A673 (cell line): ENCODE data around the gene ELOF1. TPM values are rescaled to one million over a fixed set of nuclear protein-coding genes. Genes with fewer than 3 reads are reported as not detected.

Source experiments
- BruUV-seq: library from RNA; stranded (reverse); fragments of 400-500 nt; replicated peaks from 2 replicates; lab custom pipeline; 2021; lab: Mats Ljungman, UMichigan
- CTCF ChIA-PET: fragments of 300-600 bp; sonication (Branson Sonifier 250); formaldehyde crosslinking; loops from one replicate; lab custom pipeline; 2022; ENCODE audit warnings: antibody characterized with exemption; lab: Charles Lee
- POLR2A ChIA-PET: fragments of 300-600 bp; sonication (Branson Sonifier 250); formaldehyde crosslinking; loops from one replicate; lab custom pipeline; 2022; ENCODE audit warnings: antibody characterized with exemption; ENCODE audit not compliant: low non-redundant PET; lab: Charles Lee
- DNase-seq: peaks from one replicate; pipeline ENCODE4 v3.0.0-alpha.2; 2015; ENCODE audit warnings: low spot score
- H3K27ac ChIP-seq: fragments of 200-600 bp; sonication (generic); 2 replicates; pipeline ENCODE4 v1.5.1; 2016; ENCODE audit warnings: mixed run types, low read depth, mild to moderate bottlenecking, mixed read lengths, antibody characterized with exemption, low read length; ENCODE audit not compliant: poor library complexity, severe bottlenecking
- H3K27me3 ChIP-seq: fragments of 200-600 bp; sonication (generic); replicated peaks from 2 replicates; pipeline ENCODE4 v1.6.1; 2017; ENCODE audit warnings: mixed run types, low read depth, mild to moderate bottlenecking, mixed read lengths, antibody characterized with exemption, low read length; ENCODE audit not compliant: insufficient read depth, poor library complexity
- H3K36me3 ChIP-seq: fragments of 200-600 bp; sonication (generic); 2 replicates; pipeline ENCODE4 v1.6.1; 2016; ENCODE audit warnings: mixed run types, mild to moderate bottlenecking, mixed read lengths, antibody characterized with exemption, low read length; ENCODE audit not compliant: insufficient read depth, poor library complexity, severe bottlenecking
- H3K4me1 ChIP-seq: fragments of 200-600 bp; sonication (generic); 2 replicates; pipeline ENCODE4 v1.6.1; 2017; ENCODE audit warnings: mixed run types, mild to moderate bottlenecking, mixed read lengths, antibody characterized with exemption, low read length; ENCODE audit not compliant: insufficient read depth, poor library complexity, severe bottlenecking
- H3K4me3 ChIP-seq: fragments of 200-600 bp; sonication (generic); 2 replicates; pipeline ENCODE4 v1.5.1; 2016; ENCODE audit warnings: low read depth, mixed run types, mild to moderate bottlenecking, mixed read lengths, low read length; ENCODE audit not compliant: poor library complexity, severe bottlenecking
- H3K9me3 ChIP-seq: fragments of 200-600 bp; sonication (generic); 2 replicates; pipeline ENCODE4 v1.6.1; 2016; ENCODE audit warnings: mixed run types, low read depth, mild to moderate bottlenecking, mixed read lengths, antibody characterized with exemption, low read length; ENCODE audit not compliant: poor library complexity, severe bottlenecking
- CTCF ChIP-seq: fragments of 300-800, 200-600 bp; sonication (generic); conservative IDR thresholded peaks from 2 replicates; pipeline ENCODE4 v1.5.1; 2017; ENCODE audit warnings: low read depth, mild to moderate bottlenecking, antibody characterized with exemption, low read length, moderate library complexity, mixed read lengths
- EZH2 ChIP-seq: fragments of 200-600 bp; sonication (generic); IDR thresholded peaks from 2 replicates; pipeline ENCODE4 v1.6.1; 2017; ENCODE audit warnings: borderline replicate concordance, low read depth, mild to moderate bottlenecking, mixed read lengths, antibody characterized with exemption, low read length; ENCODE audit not compliant: poor library complexity, severe bottlenecking
- intact Hi-C: fragments of 100-400 bp; cut with micrococcal nuclease; formaldehyde crosslinking; loops from one replicate; pipeline ENCODE4 v1.10.0; 2022; ENCODE audit not compliant: unreplicated experiment
- total RNA-seq: library from RNA; stranded (reverse); gene quantifications from 2 replicates; pipeline ENCODE4 v1.2.3, GENCODE V29; 2021

Gene ELOF1
- total RNA-seq, 1 experiment from 2014 or later, result 97.9 TPM

- CTCF ChIA-PET, result no interaction called here
- Histone ChIP-seq H3K9me3 (no peaks in the 10 kb centered on the region), H3K27ac (no peak overlapping the region), H3K36me3 (no peaks in the 10 kb centered on the region), H3K4me3 (peak overlapping the region; percentile 31), H3K4me1 (peaks cover 10% of the 10 kb centered on the region), H3K27me3 (no peaks in the 10 kb centered on the region)
- intact Hi-C loops, result no loop called here
- BruUV-seq, result no TSS peak
- no peak for DNase-seq
- POLR2A ChIA-PET, result no interaction called here
- TF ChIP-seq CTCF (no peak), EZH2 (no peak)
Observed at GRCh38 chr19:11539495-11540365, 19.3 kb downstream of the ELOF1 start.

GRCh38 chr19:11538232-11539036 is 20.6 kb downstream of the ELOF1 start, which contains the start of gene CNN1:
CNN1 (plus strand) TSS chr19:11538851; CDS start chr19:11538928, 77 bp downstream.
- no peaks in the 10 kb centered on the region for H3K27me3 ChIP-seq
- POLR2A ChIA-PET, result no interaction called here
- intact Hi-C loops, result no loop called here
- TF ChIP-seq CTCF (no peak), EZH2 (no peak)
- no peak within 1 kb of the TSS for H3K27ac ChIP-seq
- H3K9me3 ChIP-seq, result no peaks in the 10 kb centered on the region
- H3K4me3 ChIP-seq, result peak within 1 kb of the TSS; percentile 31
- DNase-seq, result peak; percentile 41
- peaks cover 10% of the 10 kb centered on the region for H3K4me1 ChIP-seq
- H3K36me3 ChIP-seq, result no peaks in the 10 kb centered on the region
- BruUV-seq, result no TSS peak
- CTCF ChIA-PET, result no interaction called here

- Histone ChIP-seq H3K27ac (peak overlapping the region; percentile 63), H3K9me3 (no peaks in the 10 kb centered on the region), H3K4me3 (peak overlapping the region; percentile 24), H3K4me1 (peaks cover 10% of the 10 kb centered on the region), H3K36me3 (no peaks in the 10 kb centered on the region), H3K27me3 (no peaks in the 10 kb centered on the region)
- CTCF ChIA-PET, result interaction anchor here (0.6 to 0.8 kb wide), 4 partner anchors 12 to 233 kb away, joined by 3 to 4 read pairs (median 4); partner anchors contain the start of gene ODAD3
- BruUV-seq, result no TSS peak
- peak; percentile 90 for DNase-seq
- no peak for TF ChIP-seq EZH2
- TF ChIP-seq CTCF, result peak; percentile 80
- intact Hi-C loops, result no loop called here
- POLR2A ChIA-PET, result no interaction called here
Observed at GRCh38 chr19:11535792-11536595, 23.0 kb downstream of the ELOF1 start.
